GM23338 (cell line): ENCODE results near the gene C1orf146. TPM values are rescaled to one million over a fixed set of nuclear protein-coding genes. Genes with fewer than 3 reads are reported as not detected.
A peak's percentile ranks its signal among the peaks of the same experiment; 100 is the strongest.

Experiments used
- ATAC-seq: fragments of 200-7000 bp; cut with Tn5 transposase; 3 replicates; pipeline ENCODE4 v1.9.1; 2020
- DNase-seq: peaks from one replicate; pipeline ENCODE4 v3.0.0-alpha.2; 2015; ENCODE audit warnings: low spot score
- H2AFZ ChIP-seq: fragments of 200-600 bp; sonication (generic); 2 replicates; pipeline ENCODE4 v1.8.0; 2016; ENCODE audit warnings: antibody characterized with exemption, mild to moderate bottlenecking, moderate library complexity
- H3F3A ChIP-seq: fragments of 200-600 bp; sonication (generic); replicated peaks from 2 replicates; pipeline ENCODE4 v1.8.0; 2017; ENCODE audit warnings: antibody characterized with exemption, mixed run types, low read depth
- H3K27ac ChIP-seq: fragments of 200-600 bp; sonication (generic); 2 replicates; pipeline ENCODE4 v1.6.1; 2016; ENCODE audit warnings: low read depth
- H3K27me3 ChIP-seq: fragments of 200-600 bp; sonication (generic); 2 replicates; pipeline ENCODE4 v1.8.0; 2016; ENCODE audit warnings: mild to moderate bottlenecking, mixed run types, moderate library complexity; ENCODE audit not compliant: insufficient read depth
- H3K36me3 ChIP-seq: fragments of 200-600 bp; sonication (generic); 2 replicates; pipeline ENCODE4 v1.8.0; 2016; ENCODE audit warnings: mild to moderate bottlenecking; ENCODE audit not compliant: insufficient read depth
- H3K4me1 ChIP-seq: fragments of 200-600 bp; sonication (generic); 2 replicates; pipeline ENCODE4 v1.8.0; 2016; ENCODE audit warnings: mild to moderate bottlenecking, moderate library complexity; ENCODE audit not compliant: insufficient read depth
- H3K4me2 ChIP-seq: fragments of 200-600 bp; sonication (generic); 2 replicates; pipeline ENCODE4 v1.7.1; 2017; ENCODE audit warnings: mixed run types
- H3K4me3 ChIP-seq: fragments of 200-600 bp; sonication (generic); 2 replicates; pipeline ENCODE4 v1.6.1; 2016; ENCODE audit warnings: mixed run types
- H3K79me2 ChIP-seq: fragments of 200-600 bp; sonication (generic); replicated peaks from 2 replicates; pipeline ENCODE4 v1.8.0; 2017; ENCODE audit warnings: mild to moderate bottlenecking; ENCODE audit not compliant: insufficient read depth
- H3K9me2 ChIP-seq: fragments of 200-600 bp; sonication (generic); 2 replicates; pipeline ENCODE4 v1.8.0; 2017; ENCODE audit not compliant: insufficient read depth
- H4K20me1 ChIP-seq: fragments of 200-600 bp; sonication (generic); replicated peaks from 2 replicates; pipeline ENCODE4 v1.8.0; 2017; ENCODE audit warnings: mild to moderate bottlenecking; ENCODE audit not compliant: insufficient read depth
- H3K27ac Mint-ChIP-seq: 2 replicates; pipeline ENCODE4 v1.8.0; 2020; ENCODE audit warnings: inconsistent platforms, mild to moderate bottlenecking, moderate library complexity, mixed read lengths
- H3K27me3 Mint-ChIP-seq: 3 replicates; pipeline ENCODE4 v1.8.0; 2022; ENCODE audit warnings: low read depth, mild to moderate bottlenecking, moderate library complexity, mixed read lengths, inconsistent platforms; ENCODE audit not compliant: insufficient read depth, poor library complexity
- H3K36me3 Mint-ChIP-seq: 3 replicates; pipeline ENCODE4 v1.8.0; 2021; ENCODE audit warnings: low read depth, mild to moderate bottlenecking, inconsistent platforms, moderate library complexity, mixed read lengths
- H3K4me1 Mint-ChIP-seq: 3 replicates; pipeline ENCODE4 v1.8.0; 2020; ENCODE audit warnings: mild to moderate bottlenecking, inconsistent platforms, mixed read lengths
- H3K4me3 Mint-ChIP-seq: 3 replicates; pipeline ENCODE4 v1.8.0; 2021; ENCODE audit warnings: moderate library complexity, mild to moderate bottlenecking, inconsistent platforms, mixed read lengths
- H3K9me3 Mint-ChIP-seq: 3 replicates; pipeline ENCODE4 v1.8.0; 2020; ENCODE audit warnings: moderate library complexity, mild to moderate bottlenecking, inconsistent platforms, mixed read lengths
- CTCF ChIP-seq, 2 experiments: fragments of 200-600 bp in 1 of 2; sonication (generic) in 1 of 2; conservative IDR thresholded peaks; 2 replicates each; pipeline versions ENCODE4 v1.5.1 to v1.6.1; 2016 to 2017; ENCODE audit warnings: antibody characterized with exemption in 2 of 2, low read depth in 2 of 2, mild to moderate bottlenecking in 2 of 2, moderate library complexity in 1 of 2
- POLR2AphosphoS5 ChIP-seq: IDR thresholded peaks from 2 replicates; pipeline ENCODE4 v1.6.1; 2016; ENCODE audit warnings: antibody characterized with exemption, low read depth
- ZNF114 ChIP-seq: fragments of 250-450 bp; sonication (Bioruptor Pico); IDR thresholded peaks from 2 replicates; pipeline ENCODE4 v1.5.0; 2020; ENCODE audit warnings: mild to moderate bottlenecking, moderate library complexity
- polyA plus RNA-seq: library from polyadenylated mRNA; unstranded; fragments of >200 nt; fragmentation: Nextera tagmentation; extraction: Ambion mirVana; gene quantifications from 2 replicates; pipeline ENCODE4 v1.2.1, GENCODE V29; 2016
- total RNA-seq: library from RNA; depleted of rRNA; stranded (reverse); fragments of >200 nt; shearing (Covaris generic); gene quantifications from 2 replicates; pipeline ENCODE4 v1.2.3, GENCODE V29; 2014; rRNA removed

C1orf146 gene
- total and polyA plus RNA-seq, 2 experiments from 2014 or later = not detected

GRCh38 chr1:92291372-92291999, 73.8 kb downstream of the C1orf146 start:
- Mint-ChIP-seq H3K36me3 (peaks cover 70% of the 10 kb centered on the region), H3K4me3 (no peak overlapping the region), H3K27me3 (no peaks in the 10 kb centered on the region), H3K27ac (no peak overlapping the region), H3K4me1 (no peaks in the 10 kb centered on the region), H3K9me3 (no peaks in the 10 kb centered on the region)
- Histone ChIP-seq H3K4me3 (no peak overlapping the region), H3K9me2 (no peaks in the 10 kb centered on the region), H4K20me1 (no peaks in the 10 kb centered on the region; the same call in 1 of the 2 replicates), H3K36me3 (peaks cover 38% of the 10 kb centered on the region), H3K27me3 (no peaks in the 10 kb centered on the region), H3F3A (no peaks in the 10 kb centered on the region), H3K4me2 (no peak overlapping the region), H3K79me2 (no peaks in the 10 kb centered on the region; the same call in none of the 2 replicates), H3K27ac (no peak overlapping the region; the same call in 1 of the 2 replicates), H2AFZ (no peak overlapping the region), H3K4me1 (no peaks in the 10 kb centered on the region)
- ATAC-seq (peak; percentile 75), DNase-seq (peak; percentile 79)
- no peak for TF ChIP-seq ZNF114 (CRISPR knock-in tag)
- TF ChIP-seq POLR2AphosphoS5 = no peak
- TF ChIP-seq CTCF (conservative IDR thresholded peaks at IDR 0.05; ENCODE audit: low read depth in 2 of 2) = peak; percentile 77 to 85

Other genes starting within 250 kb of the C1orf146 start
- 1.1 TPM in 1 of 2 replicates, not detected in the other for gene EPHX4, start 187.9 kb upstream of the C1orf146 start, total RNA-seq
- gene EPHX4, start 187.9 kb upstream of the C1orf146 start, polyA plus RNA-seq = 1.1 and 1.3 TPM in 2 replicates
- gene SETSIP, start 142.5 kb upstream of the C1orf146 start, total RNA-seq = 0.89 and 0.94 TPM in 2 replicates
- gene SETSIP, start 142.5 kb upstream of the C1orf146 start, polyA plus RNA-seq = 0.68 and 0.92 TPM in 2 replicates
- 2.3 and 4.1 TPM in 2 replicates for gene BTBD8, start 137.6 kb upstream of the C1orf146 start, total RNA-seq
- 2.9 and 3.0 TPM in 2 replicates for gene BTBD8, start 137.6 kb upstream of the C1orf146 start, polyA plus RNA-seq
- 30.3 and 36.8 TPM in 2 replicates for gene GLMN, start 81.1 kb downstream of the C1orf146 start, total RNA-seq
- gene GLMN, start 81.1 kb downstream of the C1orf146 start, polyA plus RNA-seq = 39.9 and 49.9 TPM in 2 replicates
- 17.7 and 30.4 TPM in 2 replicates for gene RPAP2, start 81.1 kb downstream of the C1orf146 start, total RNA-seq
- 19.8 and 26.6 TPM in 2 replicates for gene RPAP2, start 81.1 kb downstream of the C1orf146 start, polyA plus RNA-seq